ENCODE measurements around the gene SNRPD2. TPM values are rescaled to one million over a fixed set of nuclear protein-coding genes. Genes with fewer than 3 reads are reported as not detected.

The SNRPD2 gene
- total and polyA plus RNA-seq, 9 donors: 279 to 508 (median 382) TPM

- Histone ChIP-seq H3K4me3 (peak overlapping the region; percentile 24), H3K9me3 (no peaks in the 10 kb centered on the region), H3K4me1 (ENCODE audit: insufficient read depth) (peaks cover 4% of the 10 kb centered on the region), H3K27ac (peak overlapping the region in 1 of 2 donors; percentile 11), H3K36me3 (no peaks in the 10 kb centered on the region), H3K27me3 (peaks cover 3% of the 10 kb centered on the region)
- 5 to 8% (median 7%) methylated on average over 39 to 40 of the region's 40 CpGs for WGBS, 3 donors
- DNase-seq: peak; percentile 30 to 79 (median 63)
- TF ChIP-seq EP300 (IDR thresholded peaks at IDR 0.05): no peak
- TF ChIP-seq POLR2A (IDR thresholded peaks at IDR 0.05): no peak
- TF ChIP-seq, protein P1, sequence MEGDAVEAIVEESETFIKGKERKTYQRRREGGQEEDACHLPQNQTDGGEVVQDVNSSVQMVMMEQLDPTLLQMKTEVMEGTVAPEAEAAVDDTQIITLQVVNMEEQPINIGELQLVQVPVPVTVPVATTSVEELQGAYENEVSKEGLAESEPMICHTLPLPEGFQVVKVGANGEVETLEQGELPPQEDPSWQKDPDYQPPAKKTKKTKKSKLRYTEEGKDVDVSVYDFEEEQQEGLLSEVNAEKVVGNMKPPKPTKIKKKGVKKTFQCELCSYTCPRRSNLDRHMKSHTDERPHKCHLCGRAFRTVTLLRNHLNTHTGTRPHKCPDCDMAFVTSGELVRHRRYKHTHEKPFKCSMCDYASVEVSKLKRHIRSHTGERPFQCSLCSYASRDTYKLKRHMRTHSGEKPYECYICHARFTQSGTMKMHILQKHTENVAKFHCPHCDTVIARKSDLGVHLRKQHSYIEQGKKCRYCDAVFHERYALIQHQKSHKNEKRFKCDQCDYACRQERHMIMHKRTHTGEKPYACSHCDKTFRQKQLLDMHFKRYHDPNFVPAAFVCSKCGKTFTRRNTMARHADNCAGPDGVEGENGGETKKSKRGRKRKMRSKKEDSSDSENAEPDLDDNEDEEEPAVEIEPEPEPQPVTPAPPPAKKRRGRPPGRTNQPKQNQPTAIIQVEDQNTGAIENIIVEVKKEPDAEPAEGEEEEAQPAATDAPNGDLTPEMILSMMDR (IDR thresholded peaks at IDR 0.05): no peak
- intact Hi-C loops (cut with DNase I): loop anchor here in 3 of 4 donors (2.0 to 10.0 kb wide), 3 partner anchors 119 to 207 kb away; no protein-coding TSS in a partner anchor
Observed at GRCh38 chr19:45641274-45642105, 50.3 kb downstream of the SNRPD2 start.

- Histone ChIP-seq H3K36me3 (no peaks in the 10 kb centered on the region), H3K27ac (no peak overlapping the region), H3K9me3 (no peaks in the 10 kb centered on the region), H3K4me1 (ENCODE audit: insufficient read depth) (peaks cover 2% of the 10 kb centered on the region), H3K27me3 (no peaks in the 10 kb centered on the region), H3K4me3 (no peak overlapping the region)
- DNase-seq: peak in 3 of 5 donors; percentile 32 to 55 (median 45)
- TF ChIP-seq, protein P1 (IDR thresholded peaks at IDR 0.05): no peak
- TF ChIP-seq POLR2A (IDR thresholded peaks at IDR 0.05): no peak
- WGBS, 3 donors: 61 to 66% (median 65%) methylated on average over 17 of the region's 17 CpGs
- intact Hi-C loops (cut with DNase I): loop anchor here in 2 of 4 donors (5.0 to 10.0 kb wide), 2 partner anchors 119 to 206 kb away; no protein-coding TSS in a partner anchor
Observed at GRCh38 chr19:45640849-45641273, 50.9 kb downstream of the SNRPD2 start.

DNA sequence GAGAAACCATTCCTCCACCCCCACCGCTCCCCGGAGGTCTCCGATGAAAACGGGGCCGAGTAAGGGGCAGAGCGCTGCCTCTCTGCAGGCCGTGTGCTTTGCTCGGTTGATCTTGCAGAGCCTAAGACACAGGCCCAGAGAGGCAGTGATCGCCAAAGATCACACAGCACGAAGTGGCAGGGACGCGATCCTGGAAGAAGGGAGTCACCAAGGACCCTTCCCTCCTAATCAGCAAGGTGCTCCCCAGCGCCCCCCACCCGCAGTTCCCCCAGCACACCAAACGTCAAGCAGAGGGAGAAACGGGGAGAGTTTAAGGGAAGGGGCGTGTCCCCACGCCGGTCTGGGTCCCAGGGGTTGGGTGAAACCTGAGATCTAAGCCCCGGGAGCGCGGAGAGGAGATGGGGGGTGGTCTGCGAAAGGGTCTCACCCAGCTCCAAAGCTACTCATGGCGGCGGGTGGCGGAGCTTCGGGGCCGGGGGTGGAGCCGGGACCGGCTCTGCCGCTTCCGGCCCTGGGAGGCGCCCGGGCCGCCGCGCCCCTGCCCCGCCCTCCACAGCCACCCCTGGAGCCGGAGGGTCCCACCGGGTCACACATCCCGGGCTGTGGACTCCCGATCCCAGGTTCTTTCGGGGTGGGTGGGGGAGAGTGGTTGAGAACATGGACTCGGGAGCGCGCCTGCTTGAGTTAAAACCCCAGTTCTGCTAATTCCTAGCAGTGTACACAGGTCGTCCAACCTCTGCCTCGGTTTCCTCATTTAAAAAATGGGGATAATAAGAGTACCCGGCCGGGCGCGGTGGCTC lies 52.6 kb downstream of the SNRPD2 start, which contains the start of gene EML2:
TSS of gene EML2 (minus strand) at position 468 of the 800 bp plus-strand sequence. CDS start at position 447, 21 bp downstream.
- 3% methylated on average over 52 of the region's 52 CpGs for WGBS, 3 donors
- peaks cover 2% of the 10 kb centered on the region for H3K4me1 ChIP-seq (ENCODE audit: insufficient read depth)
- H3K27me3 ChIP-seq: no peaks in the 10 kb centered on the region
- TF ChIP-seq EP300 (IDR thresholded peaks at IDR 0.05): no peak
- TF ChIP-seq, protein P1 (IDR thresholded peaks at IDR 0.05): no peak
- TF ChIP-seq POLR2A (IDR thresholded peaks at IDR 0.05): no peak
- peak in 3 of 5 donors; percentile 21 to 60 (median 50) for DNase-seq
- intact Hi-C loops (cut with DNase I): no loop called here
- H3K4me3 ChIP-seq: peak within 1 kb of the TSS; percentile 33
- no peak within 1 kb of the TSS for H3K27ac ChIP-seq
- H3K36me3 ChIP-seq: no peaks in the 10 kb centered on the region
- no peaks in the 10 kb centered on the region for H3K9me3 ChIP-seq

- intact Hi-C loops (cut with DNase I): no loop called here
- Histone ChIP-seq H3K27me3 (no peaks in the 10 kb centered on the region), H3K27ac (no peak overlapping the region), H3K4me1 (ENCODE audit: insufficient read depth) (peaks cover 2% of the 10 kb centered on the region), H3K9me3 (no peaks in the 10 kb centered on the region), H3K36me3 (no peaks in the 10 kb centered on the region), H3K4me3 (no peak overlapping the region)
- no peak for TF ChIP-seq EP300 (IDR thresholded peaks at IDR 0.05)
- TF ChIP-seq POLR2A (IDR thresholded peaks at IDR 0.05): no peak
- TF ChIP-seq, protein P1 (IDR thresholded peaks at IDR 0.05): no peak
- no peak for DNase-seq
- 64 to 65% (median 65%) methylated on average over 19 of the region's 19 CpGs for WGBS, 3 donors
Observed at GRCh38 chr19:45637890-45638667, 53.7 kb downstream of the SNRPD2 start.

All from ovary (tissue), 9 donors.